ENCODE measurements around the gene SEC11A.
"Not testable (repeated sequence)": the region's sequence is repeated elsewhere in the genome, so short reads cannot be mapped to it uniquely, and the experiment has no call there.

The SEC11A gene

DNA sequence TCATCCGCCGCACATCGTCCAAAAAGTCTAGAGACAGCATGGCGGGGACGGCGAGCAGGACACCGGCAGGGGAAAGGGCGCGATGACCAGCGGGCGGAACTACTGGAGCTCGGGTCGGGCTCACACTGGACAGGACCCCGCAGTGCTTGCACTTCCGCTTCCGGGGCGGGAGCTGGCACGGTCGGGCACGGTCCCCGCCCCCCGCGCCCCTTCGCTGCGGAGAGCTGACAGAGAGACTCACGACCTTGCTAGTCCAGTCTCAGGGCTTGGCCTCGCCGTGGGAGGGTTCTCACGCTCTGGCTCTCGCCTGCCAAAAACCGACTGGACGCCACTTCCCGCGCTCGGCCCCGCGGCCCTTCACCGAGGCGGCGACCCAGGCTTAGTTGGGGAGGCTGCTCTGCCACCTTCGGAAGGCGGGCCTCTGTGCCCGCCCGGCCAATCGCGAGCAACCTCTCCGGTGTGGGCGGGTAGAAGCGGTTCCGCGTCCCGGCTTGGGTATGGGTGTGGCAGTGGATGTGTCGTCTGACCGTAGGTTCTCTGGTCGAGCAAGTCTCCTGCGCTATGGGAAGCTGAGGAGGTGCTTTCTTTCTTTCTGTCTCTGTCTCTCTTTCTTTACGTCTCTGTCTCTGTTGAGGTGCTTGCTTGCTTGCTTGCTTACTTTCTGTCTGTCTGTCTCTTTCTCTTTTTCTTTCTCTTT is at the start of gene SEC11A:
TSS of gene SEC11A (minus strand) at position 104 of the 697 bp plus-strand sequence. CDS start at position 40, 64 bp downstream.
- peak; percentile 13 for FAIRE-seq

DNA sequence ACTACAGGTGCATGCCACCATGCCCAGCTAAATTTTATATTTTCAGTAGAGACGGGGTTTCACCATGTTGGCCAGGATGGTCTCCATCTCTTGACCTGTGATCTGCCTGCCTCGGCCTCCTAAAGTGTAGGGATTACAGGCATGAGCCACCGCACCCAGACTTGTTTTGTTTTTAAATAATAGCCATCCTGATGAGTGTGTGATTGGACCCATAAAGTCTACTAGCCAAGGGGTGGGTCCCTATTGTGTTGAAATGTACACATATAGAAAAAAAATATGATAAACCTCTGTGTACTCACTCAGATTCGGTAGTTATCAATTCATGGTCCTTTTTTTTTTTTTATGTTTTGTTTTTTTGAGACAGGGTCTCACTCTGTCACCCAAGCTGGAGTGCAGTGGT is 49.7 kb upstream of the SEC11A start:
- no peak for FAIRE-seq

DNA sequence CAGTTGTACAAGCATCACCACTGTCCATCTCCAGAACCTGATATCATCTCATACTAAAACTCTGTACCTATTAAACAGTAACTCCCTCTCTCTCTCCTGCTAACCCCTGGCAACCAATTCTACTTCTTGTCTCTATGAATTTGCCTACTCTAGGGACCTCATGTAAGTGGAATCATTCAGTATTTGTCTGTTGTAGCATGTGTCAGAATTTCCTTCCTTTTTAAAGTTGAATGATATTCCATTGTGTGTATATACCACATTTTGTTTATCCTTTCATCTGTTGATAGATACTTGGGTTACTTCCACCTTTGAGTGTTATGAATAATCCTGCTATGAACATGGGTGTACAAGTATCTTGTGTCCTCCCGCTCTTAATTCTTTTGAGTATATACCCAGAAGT is 49.0 kb upstream of the SEC11A start:
- no peak for FAIRE-seq

DNA sequence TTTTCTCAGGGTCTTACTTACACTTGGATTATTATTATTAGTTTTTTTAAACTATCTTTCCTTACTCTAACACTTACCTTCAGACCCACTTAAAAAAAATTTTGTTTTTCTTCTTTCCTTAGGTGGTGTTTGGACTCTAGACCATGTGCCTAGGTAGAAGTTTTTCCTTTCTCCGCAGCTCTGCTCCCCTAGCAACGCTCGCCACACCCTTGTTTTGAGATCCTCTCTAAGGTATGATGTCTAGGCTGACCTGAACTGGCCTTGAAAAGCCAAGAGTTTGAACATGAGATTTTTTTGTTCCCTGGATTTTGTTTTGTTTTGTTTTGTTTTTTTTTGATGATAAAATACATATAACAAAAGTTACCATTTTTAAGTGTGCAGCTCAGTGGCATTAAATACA is 48.6 kb upstream of the SEC11A start:
- no peak for FAIRE-seq

DNA sequence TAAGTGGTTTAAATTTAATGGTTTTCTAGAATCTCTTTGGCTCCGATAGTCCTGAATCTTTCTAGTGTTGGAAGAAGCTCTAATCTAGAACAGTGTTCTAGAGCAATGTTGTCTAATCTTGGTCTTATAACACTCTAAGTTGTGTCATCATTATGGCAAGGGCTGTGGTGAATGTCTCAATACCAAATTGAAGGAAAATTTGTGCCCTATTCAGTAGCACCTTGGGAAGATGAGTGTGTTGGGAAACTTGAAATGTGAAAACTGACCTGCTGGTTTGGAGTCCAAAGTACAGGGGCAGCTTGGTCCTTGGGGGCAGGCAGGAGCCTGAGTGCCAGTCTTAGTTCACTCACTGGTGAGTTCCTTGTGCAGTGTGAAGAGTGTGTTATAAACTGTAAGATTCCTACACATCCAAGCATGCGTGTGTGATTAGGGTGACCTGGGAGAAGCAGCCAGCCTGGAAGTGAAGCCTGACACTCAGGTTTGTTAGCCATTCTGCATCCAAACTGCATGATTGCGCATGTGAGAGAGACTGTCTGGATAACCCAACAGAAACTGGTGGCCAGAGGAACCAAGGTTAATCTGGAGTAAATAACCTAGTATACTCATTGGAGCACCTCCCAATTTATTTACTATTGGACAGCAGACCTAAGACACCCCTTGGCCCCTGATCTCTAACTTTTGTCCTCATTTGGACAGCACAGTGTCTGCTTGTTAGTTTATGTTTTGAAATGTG is 47.1 kb upstream of the SEC11A start:
- FAIRE-seq = no peak

DNA sequence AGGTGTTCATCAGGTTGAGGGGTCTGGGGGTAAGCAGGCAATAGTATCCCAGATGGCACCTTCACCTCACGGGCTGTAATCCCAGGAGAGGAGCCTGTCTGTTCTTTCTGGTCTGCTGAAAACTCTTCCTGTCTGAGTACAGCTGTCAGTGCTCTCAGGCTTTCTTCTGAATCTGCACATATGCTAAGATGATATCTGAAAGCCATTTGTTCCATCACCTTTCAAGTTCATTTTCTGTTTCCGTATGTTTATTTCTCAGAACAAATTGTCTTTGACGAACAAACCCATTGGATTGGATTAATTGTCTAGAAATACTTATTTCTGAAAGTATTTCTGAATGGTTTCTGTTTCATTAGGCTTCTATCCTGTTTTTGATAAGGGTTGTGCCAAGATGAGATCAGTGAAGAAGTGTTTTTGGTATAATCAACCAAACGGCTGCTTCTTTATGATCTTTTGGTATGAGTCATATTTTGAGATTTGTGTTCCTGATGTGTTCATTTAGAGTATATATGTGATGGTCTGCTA is 45.7 kb upstream of the SEC11A start:
- no peak for FAIRE-seq

DNA sequence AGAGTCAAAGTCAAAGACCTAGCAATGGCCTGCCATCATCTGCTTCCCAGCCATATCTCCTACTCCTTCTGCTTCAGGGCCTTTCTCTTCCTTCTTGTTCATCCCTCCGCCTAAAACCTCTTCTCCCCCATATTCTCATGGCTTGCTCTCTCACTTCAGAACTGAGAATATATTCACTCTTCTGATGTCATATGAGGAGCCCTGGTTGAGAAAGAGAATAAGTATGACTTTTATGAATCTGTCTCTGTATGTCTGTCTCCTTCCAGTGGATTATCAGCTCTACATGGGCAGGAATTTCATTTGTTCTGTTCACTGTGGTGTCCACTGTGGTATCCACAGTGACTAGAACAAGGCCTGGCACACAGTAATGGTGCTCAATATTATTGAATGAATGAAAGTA is 44.3 kb upstream of the SEC11A start:
- FAIRE-seq = no peak

DNA sequence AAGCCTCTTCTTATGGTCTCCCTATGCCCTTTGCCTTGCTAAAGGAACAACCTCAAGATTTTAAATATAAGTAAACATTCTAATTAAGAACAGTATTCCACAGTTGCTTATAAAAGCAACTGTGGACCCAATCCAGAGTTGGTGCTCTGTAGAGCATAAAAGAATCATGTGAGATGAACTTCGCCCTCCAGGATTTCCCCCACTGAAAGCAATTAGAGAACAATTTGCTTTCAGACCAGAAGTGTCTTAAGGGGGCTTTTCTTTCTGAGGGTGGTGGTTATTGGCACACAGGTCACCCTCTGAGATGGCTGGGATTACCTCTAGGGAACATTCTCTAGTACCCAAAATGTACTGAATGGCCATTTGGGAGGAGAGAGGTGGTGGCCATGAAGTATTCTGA is 43.1 kb upstream of the SEC11A start:
- no peak for FAIRE-seq

DNA sequence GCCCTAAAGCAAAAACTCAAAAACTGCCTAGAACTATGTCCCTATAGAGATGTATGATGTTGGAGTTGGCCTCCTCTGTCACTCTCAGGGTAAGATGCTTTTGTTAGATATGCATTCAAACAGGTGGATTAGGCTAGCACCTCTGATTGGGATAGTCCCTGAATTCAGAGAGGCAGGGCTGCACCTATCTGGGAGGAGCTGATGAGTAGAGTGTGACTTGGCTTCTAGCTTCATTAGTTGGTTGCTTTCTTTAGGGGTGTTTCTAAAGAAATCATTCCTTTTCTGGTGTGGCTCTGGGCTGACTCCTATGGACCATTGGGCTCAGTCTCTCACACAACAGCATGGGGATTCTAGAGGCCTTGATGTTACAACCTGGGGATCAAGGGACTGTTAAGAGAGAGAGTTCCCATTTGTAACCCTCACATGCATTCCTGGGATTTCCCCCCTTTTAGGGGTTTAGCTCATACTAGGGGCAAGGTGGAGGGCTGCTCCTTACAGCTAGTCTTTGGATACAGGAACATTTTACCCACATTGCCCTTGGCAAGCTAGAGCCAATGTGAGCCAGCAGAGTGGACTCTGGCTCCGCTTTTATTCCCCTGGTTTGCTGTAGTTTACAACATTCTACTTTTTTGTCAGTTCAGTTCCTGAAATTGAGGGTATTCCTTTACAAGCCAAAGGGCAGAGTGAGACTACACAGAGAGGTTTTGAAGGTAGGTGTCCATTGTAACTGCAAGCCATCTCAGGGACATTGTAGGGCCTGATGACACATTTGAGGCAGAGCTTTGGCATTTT is 40.0 kb upstream of the SEC11A start:
- no peak for FAIRE-seq

DNA sequence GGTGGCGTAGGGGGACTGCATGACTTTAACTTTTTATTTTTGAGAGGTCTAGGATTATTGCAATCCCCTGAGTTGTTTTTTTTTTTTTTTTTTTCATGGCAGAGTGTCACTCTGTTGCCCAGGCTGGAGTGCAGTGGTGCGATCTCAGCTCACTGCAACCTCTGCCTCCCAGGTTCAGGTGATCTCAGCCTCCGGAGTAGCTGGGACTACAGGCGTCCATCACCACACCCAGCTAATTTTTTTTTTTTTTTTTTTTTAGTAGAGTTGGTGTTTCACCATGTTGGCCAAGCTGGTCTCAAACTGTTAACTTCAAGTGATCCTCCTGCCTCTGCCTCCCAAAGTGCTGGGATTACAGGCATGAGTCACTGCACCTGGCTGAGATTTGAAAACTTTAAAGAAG is 39.0 kb upstream of the SEC11A start:
- not testable (repeated sequence) for FAIRE-seq

DNA sequence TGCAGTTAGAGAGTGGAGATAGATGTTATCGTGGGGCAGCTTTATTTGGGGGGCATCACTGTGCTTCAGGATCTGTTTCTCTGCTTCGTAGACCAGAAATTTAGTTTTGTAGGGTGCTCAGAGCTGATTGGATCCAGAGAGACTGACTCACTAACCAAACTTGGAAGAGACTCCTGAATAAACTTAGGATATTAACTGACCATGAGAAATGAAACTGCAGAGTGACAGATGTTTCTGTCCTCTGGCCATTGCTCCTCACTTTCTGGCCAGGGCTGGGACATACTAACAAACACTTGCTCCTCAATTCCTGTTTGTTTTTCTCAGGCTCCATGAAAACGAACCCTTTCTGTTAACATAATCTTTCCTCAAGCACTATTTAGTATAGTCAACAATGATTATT is 36.8 kb upstream of the SEC11A start:
- no peak for FAIRE-seq

DNA sequence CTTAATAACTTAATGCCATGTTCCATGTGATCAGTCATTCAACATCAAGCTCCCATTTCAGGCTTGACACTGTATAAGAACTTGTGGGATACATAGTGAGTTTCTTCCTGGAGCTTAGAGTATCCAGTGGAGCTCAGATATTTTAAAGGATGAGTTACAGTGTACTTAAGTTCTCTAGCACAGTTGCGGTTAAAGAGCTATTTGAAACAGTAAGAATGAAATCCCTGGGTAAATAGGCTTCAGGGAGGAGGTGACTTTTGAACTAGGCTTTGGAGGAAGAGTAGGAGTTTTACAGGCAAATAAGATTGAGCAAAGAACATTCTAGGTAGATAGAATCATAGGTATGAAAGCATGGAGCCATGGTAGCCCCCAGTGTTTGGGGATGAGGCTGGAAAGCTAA is 36.3 kb upstream of the SEC11A start:
- no peak for FAIRE-seq

DNA sequence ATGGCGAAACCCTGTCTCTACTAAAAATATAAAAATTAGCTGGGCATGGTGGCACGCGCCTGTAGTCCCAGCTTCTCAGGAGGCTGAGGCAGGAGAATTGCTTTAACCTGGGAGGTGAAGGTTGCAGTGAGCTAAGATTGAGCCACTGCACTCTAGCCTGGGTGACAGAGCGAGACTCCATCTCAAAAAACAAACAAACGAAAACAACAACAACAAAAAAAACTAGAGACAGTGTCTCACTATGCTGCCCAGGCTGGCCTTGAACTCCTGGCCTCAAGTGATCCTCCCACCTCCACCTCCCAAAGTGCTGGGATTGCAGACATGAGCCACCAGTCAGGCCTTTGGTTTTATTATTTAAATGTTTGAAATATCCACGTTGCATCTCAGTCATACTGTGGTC is 35.8 kb upstream of the SEC11A start:
- FAIRE-seq = not testable (repeated sequence)

DNA sequence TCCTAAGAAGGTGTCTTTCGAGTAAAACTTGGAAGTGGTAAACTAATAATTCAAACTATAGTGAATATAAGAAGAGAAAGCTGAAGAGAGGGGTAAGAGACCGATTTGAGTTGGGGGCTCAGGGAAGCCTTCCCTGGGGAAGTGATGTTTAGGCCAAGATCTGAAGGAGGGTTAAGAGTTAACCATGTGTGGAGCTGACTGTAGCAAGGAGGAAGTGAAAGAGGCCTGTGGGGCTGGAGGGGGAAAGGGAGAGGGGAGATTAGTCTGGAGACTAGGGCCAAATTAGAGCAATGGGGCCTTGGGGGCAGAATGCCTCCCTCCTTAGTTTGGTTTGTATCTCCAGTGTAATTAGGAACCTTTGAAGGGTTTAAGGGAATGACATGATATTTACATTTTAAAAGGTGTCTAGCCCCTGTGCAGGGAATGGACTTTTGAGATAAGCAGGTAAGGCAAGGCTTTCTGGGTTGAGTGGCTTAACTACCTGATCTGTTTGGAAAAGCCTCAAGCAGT is 34.7 kb upstream of the SEC11A start:
- no peak for FAIRE-seq

DNA sequence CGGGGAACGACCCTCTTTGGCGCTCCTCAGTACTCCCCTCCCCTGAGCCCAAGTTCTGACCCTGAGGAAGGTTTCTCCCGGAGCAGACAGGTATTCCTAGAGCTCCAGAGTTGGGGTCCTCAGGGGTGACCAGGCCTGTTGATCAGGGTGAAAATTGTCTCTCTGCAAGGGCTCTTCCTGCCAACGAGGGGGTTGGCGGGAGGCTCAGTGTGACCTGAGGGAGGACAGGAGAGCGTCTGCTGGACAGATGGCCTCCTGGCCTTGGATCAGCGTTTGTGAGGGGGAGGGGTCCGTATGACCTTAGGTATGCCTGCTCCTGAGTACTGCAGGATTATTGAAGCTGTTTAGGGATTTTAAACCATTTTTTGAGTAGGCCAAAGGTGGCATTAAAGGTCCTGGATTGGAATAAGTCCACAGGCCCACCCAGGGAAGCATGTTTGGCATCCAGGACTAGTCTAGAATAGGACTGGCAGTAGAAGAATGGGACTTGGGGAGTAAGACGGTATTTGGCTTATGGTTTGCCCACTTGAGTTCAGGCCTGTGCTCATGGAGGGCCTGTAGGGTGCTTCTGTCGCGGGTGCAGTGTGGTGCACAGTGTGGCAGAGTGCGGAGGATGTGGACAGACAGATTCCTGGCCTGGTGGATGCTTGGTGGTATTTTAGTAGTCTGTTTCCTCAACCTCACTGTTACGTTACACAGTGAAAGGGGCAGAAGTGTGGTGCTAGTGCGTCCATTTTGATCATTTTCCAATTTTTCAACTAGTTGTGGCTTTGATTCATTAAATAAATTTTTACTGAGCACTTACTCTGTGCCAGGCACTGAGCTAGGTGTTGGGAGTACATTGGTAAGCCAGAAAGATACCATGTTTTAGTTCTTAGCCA is 33.4 kb upstream of the SEC11A start:
- FAIRE-seq = no peak

DNA sequence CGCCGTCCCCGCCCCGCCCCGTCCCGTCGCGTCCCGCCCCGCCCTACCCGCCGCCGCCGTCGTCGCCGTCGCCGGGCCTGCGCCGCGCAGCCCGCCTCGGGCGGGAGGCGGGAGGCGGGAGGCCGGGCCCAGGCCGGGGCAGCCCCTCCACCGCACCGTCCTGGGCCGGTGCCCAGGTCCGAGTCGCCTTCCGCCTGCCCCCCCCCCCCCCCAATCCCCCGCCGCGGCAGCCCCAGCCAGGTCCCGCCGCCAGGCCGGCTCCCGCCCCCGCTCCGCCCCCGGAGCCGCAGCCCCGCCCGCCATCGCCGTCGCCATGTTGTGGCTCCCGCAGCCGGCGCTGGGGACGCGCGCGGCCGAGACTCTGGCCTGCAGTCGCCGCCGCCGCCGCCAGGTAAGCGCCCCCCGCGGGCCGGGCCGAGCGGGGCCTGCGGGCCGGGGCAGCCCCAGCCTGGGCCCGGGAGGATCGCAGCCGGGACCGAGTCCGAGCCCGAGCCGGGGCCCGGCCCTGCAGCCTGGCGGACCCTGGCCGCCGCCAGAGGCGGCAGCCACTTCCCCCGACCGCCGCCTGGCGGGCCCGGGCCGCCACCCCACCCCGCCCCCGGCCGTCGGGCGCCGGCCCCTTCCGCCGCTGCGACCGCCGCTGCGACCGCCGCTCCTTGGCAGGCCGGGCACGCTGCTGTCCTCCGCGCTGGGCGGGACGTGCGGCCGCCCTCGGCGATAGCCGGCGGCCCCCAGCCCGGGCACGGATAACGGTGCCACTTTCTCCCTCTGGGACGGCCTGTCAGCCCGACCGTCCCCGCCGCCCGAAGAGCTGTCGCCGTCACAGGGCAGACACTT is 32.6 kb upstream of the SEC11A start, which contains the start of gene ZNF592:
TSS of gene ZNF592 (plus strand) at position 319 of the 837 bp plus-strand sequence. CDS start 34,084 bp downstream, outside the sequence.
- no peak for FAIRE-seq

DNA sequence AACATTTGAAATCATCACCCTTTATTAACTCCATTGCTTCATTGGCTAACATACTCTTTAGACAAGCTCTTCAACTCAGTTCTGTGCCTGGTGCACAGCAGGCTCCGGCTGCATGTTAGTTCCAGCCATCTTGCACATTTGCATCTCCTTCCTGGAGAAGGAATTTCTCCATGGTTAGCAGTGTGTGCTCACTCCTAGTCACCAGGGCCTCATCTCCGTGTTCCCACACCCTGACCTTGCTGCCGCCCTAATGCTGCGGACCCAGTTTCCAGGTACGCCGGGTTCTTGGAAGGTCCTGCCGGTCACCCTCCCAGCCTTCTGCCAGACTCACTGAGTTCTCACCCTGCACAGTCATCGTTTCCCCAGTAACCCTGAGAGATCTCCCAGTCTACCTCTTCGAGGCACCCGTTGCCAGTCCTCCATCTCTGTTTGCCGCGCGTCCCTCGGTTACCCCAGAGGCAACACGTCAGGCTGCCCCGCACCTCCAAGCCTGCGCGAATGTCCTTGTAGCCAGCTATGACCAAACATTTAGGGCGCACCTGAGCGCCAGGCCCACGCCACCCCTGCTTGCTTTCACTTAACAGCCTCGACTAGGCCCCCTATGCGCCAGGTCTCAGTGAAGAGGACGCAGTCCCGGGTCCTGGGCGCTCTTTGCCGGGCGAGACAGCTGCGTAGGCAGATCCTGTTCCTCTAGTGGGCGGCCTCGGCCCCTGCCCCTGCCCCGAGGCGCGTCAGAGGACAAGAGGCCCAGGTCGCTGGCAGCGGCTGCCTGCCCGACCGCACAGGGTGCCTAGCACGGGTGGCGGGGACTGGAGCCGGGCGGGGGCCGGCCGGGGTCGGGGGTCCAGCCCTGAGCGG is 31.7 kb upstream of the SEC11A start:
- no peak for FAIRE-seq

DNA sequence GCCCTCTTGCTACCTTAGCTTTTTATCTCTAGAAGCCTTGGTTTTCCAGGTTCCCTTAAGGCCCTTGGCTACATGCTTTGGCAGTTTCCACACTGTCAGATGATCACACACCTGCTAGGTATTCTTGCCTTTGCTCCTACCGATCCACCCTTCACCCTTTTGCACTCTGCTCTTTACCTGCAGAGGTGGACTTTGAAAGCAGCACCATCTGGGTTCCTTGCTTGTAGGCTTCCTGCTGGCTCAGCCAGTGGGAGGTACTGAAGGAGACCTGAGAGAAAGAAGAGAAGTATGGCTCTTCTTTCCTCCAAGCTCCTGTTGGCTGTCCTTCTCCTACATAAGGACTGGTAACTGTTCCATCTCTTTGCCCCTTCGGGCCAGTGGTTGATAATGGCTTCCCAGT is 25.2 kb upstream of the SEC11A start:
- no peak for FAIRE-seq

DNA sequence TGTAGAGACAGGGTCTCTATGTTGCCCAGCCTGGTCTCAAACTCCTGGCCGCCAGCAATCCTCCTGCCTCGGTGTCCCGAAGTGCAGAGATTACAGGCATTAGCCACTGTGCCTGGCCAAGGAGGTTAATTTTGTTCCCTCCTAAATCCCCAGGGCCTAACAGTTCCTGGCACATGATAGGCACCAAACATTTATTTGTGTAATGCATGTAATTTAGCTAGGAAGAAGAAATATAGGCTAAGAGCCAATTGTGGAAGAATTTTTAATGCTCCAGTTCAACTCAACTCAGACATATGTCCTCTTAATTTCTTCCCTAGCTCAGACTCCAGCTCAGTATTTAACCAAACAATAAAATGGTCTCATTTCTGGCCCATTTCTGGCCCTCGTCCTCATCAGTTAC is 24.8 kb upstream of the SEC11A start:
- no peak for FAIRE-seq

DNA sequence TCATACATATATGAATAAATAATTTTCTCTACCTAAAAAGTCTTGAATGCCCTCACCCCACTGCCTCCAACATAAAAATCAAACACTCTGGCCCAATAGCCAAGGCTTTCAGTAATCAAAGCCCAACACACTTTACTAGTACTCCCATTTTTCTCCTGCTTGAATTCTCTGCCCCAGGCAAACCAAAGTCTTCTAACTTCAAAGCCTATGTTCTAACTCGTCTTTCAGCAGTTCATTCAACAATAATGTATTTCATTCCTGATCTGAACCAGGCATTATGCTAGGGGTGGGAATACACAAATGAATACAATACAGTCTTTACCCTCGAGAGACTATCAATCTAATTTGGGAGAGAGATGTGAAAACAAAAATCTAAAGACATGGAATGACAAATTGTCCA is 21.1 kb upstream of the SEC11A start:
- no peak for FAIRE-seq

All from islet of Langerhans (tissue), 1 donor.